ENCODE results near the gene RAPGEF4.

- TF ChIP-seq CTCF (conservative IDR thresholded peaks at IDR 0.05; ENCODE audit: low read length) (no peak), EZH2phosphoT487 (IDR thresholded peaks at IDR 0.05; ENCODE audit: borderline replicate concordance) (no peak)
These were observed 99.2 kb downstream of the RAPGEF4 start for GRCh38 chr2:172834881-172835280.
